ENCODE measurements around the gene ACOT12.
"Not testable (repeated sequence)": the region's sequence is repeated elsewhere in the genome, so short reads cannot be mapped to it uniquely, and the experiment has no call there.

The ACOT12 gene

DNA sequence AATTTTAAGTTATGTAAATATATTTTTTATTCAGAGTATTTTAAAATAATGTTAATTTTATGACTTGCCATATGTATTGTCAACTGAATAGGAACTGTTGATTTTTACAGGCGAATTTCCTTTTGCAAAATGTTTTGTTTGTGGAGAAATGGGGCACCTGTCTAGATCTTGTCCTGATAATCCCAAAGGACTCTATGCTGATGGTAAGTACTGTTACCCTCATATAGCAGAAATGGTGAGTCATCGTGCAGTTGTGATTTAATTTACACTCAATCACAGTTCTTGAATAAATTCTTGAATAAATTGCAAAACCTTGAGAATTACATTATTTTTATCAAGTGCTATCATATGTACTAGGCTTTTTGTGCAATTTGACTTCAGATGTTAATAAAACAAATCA lies 85.1 kb downstream of the ACOT12 start:
- DNase-seq (ENCODE audit: insufficient read length, low spot score) (no peak), FAIRE-seq (no peak)
- no peak for TF ChIP-seq POLR2A (IDR thresholded peaks at IDR 0.05; ENCODE audit: low read depth, low read length)

- no peak for DNase-seq (ENCODE audit: insufficient read length, low spot score)
- no peak for FAIRE-seq
- TF ChIP-seq POLR2A (IDR thresholded peaks at IDR 0.05; ENCODE audit: low read depth, low read length), result no peak
Measured at GRCh38 chr5:81305785-81306184, 88.1 kb downstream of the ACOT12 start.

DNA sequence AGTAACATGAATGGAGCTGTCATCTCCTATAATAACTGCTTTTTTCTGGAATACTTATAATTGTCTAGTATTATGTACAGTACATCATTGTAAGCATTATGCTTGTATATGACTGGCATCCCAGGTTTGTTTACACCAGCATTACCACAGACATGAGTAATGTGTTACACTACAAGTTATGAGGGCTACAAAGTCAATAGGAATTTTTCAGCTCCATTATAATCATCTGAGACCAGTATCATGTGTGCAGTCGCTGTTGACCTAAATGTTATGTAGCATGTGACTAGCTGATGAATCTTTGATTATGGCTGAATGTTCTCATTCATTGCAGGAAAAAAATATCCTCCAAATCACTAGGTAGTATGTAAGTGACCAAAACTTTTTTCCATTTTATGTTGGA lies 90.4 kb downstream of the ACOT12 start:
- FAIRE-seq, result peak; percentile 69
- DNase-seq (ENCODE audit: insufficient read length, low spot score), result peak; percentile 12
- no peak for TF ChIP-seq POLR2A (IDR thresholded peaks at IDR 0.05; ENCODE audit: low read depth, low read length)

DNA sequence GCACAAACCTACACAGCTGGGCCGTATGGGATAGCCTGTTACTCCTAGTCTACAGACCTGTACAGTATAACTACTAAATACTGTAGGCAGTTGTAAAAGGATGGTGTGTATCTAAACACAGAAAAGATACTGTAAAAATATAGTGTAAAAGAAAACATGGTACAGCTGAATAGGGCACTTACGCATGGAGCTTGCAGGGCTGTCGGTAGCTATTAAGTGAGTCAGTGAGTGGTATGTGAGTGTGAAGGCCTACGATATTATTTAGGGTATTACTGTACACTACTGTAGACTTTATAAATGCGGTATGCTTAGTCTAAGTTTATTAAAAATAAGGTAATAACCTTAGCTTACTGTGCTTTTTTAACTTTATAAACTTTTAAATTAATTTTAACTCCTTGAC lies 91.3 kb downstream of the ACOT12 start:
- DNase-seq (ENCODE audit: insufficient read length, low spot score) (no peak), FAIRE-seq (no peak)
- no peak for TF ChIP-seq POLR2A (IDR thresholded peaks at IDR 0.05; ENCODE audit: low read depth, low read length)

DNA sequence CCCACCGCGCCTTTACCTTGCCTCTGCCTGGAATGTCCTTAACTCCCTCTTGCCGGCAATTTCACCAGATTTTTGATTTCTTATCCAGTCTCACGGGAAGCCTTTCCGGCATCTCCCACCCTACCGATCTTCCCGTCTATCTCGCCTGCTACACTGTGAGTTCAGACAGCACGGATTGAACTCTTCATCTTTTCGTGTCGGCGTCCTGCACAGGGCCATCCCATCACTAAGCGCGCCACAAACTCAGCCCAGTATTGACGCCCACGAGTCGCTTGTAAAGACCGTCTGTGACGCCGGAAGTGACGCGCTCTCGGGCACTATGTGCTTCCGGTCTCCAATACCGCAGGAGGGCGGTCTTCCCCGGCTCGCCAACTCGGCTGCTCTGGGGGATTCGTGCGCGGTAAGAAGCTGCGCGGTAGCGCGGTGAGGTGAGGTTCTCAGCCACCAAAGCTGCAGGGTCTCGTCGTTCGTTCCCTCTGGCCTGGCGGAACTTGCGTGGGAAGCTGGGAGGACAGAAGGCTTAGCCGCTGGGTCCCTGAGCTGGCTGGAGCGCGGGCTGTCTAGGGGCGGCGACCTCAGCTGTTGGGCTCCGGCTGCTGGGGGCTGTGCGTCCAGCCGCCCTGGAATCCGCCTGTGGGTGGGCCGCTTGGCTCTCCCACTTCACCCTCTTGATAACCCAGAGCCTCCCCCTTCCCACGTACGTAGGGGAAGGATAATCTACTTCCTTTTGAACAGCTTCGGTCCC lies 92.5 kb downstream of the ACOT12 start, which contains the start of gene ZCCHC9:
ZCCHC9 (plus strand) TSS at position 317 of the 745 bp plus-strand sequence. CDS start 3,171 bp downstream, outside the sequence.
- peak; percentile 89 for FAIRE-seq
- TF ChIP-seq POLR2A (IDR thresholded peaks at IDR 0.05; ENCODE audit: low read depth, low read length), result peak; percentile 89
- peak; percentile 71 for DNase-seq (ENCODE audit: insufficient read length, low spot score)

- FAIRE-seq, result no peak
- DNase-seq (ENCODE audit: insufficient read length, low spot score), result no peak
- no peak for TF ChIP-seq POLR2A (IDR thresholded peaks at IDR 0.05; ENCODE audit: low read depth, low read length)
Measured at GRCh38 chr5:81300921-81301270, 93.0 kb downstream of the ACOT12 start.

- FAIRE-seq (no peak), DNase-seq (ENCODE audit: insufficient read length, low spot score) (no peak)
- TF ChIP-seq POLR2A (IDR thresholded peaks at IDR 0.05; ENCODE audit: low read depth, low read length), result no peak
Measured at GRCh38 chr5:81297531-81297930, 96.4 kb downstream of the ACOT12 start.

- not testable (repeated sequence) for DNase-seq (ENCODE audit: insufficient read length, low spot score); FAIRE-seq
Measured at GRCh38 chr5:81294021-81294420, 99.9 kb downstream of the ACOT12 start.

- DNase-seq (ENCODE audit: insufficient read length, low spot score) (no peak), FAIRE-seq (no peak)
- no peak for TF ChIP-seq POLR2A (IDR thresholded peaks at IDR 0.05; ENCODE audit: low read depth, low read length)
Measured at GRCh38 chr5:81292130-81292529, 101.8 kb downstream of the ACOT12 start.

DNA sequence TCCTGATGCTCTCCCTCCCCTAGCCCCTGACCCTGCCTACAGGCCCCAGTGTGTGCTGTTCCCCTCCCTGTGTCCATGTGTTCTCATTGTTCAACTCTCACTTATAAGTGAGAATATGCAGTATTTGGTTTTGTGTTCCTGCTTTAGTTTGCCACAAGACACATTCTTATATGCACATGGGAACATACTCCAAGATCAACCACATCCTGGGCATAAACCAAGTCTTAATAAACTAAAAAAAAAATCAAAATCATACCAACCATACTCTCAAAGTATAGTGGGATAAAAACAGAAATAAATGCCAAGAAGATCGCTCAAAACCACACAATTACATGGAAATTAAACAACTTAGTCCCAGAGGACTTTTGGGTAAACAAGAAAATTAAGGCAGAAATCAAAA lies 103.8 kb downstream of the ACOT12 start:
- no peak for TF ChIP-seq POLR2A (IDR thresholded peaks at IDR 0.05; ENCODE audit: low read depth, low read length)
- DNase-seq (ENCODE audit: insufficient read length, low spot score), result no peak
- no peak for FAIRE-seq

GRCh38 chr5:81288021-81288433 lies 105.9 kb downstream of the ACOT12 start:
- TF ChIP-seq POLR2A (IDR thresholded peaks at IDR 0.05; ENCODE audit: low read depth, low read length), result no peak
- no peak for DNase-seq (ENCODE audit: insufficient read length, low spot score)
- no peak for FAIRE-seq

GRCh38 chr5:81286059-81286617 lies 107.8 kb downstream of the ACOT12 start:
- no peak for TF ChIP-seq POLR2A (IDR thresholded peaks at IDR 0.05; ENCODE audit: low read depth, low read length)
- DNase-seq (ENCODE audit: insufficient read length, low spot score) (no peak), FAIRE-seq (no peak)

- DNase-seq (ENCODE audit: insufficient read length, low spot score), result no peak
- TF ChIP-seq POLR2A (IDR thresholded peaks at IDR 0.05; ENCODE audit: low read depth, low read length), result no peak
- FAIRE-seq, result no peak
Measured at GRCh38 chr5:81283976-81284375, 110.0 kb downstream of the ACOT12 start.
